ENCODE data around the gene DIS3L.
"Not testable (repeated sequence)": the region's sequence is repeated elsewhere in the genome, so short reads cannot be mapped to it uniquely, and the experiment has no call there.

The DIS3L gene

DNA sequence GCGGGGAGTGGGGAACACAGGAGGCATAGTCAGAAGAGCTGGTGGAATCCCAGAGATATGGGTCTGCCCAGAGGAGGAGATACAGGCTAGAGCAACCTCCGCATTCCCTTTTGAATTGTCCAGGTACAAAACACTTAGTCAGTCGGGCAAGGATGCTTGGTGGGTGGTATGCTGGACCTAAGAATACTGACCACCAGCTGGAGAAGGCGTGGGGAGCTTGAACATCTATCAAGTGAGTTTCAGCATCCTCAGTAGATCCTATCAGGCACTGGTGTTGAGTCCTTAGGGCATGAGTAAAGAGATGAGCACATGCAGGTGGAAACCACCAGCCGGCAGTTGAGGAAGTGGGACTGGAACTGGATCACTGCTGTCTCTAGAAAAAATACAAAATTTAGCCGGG lies 14.7 kb upstream of the DIS3L start:
- no peak for DNase-seq

DNA sequence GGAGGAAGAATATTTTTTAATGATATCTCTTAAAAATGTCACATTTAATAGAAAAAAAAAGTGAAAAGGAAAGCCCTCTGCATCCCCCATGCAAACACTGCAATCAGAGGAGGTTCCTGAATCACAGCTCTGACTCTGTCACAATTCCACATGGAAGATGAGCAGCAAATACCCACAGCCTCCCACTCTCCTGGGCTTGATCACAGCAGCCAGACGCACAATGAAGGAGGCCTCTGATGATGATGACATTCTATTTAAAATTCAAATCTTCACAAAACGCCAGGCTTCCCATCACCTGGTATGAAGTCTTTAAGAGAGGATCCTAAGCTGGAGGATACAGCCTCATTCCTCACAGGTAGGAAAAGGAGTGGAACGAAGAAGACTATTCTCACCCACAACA lies 9.1 kb upstream of the DIS3L start:
- DNase-seq, result no peak

DNA sequence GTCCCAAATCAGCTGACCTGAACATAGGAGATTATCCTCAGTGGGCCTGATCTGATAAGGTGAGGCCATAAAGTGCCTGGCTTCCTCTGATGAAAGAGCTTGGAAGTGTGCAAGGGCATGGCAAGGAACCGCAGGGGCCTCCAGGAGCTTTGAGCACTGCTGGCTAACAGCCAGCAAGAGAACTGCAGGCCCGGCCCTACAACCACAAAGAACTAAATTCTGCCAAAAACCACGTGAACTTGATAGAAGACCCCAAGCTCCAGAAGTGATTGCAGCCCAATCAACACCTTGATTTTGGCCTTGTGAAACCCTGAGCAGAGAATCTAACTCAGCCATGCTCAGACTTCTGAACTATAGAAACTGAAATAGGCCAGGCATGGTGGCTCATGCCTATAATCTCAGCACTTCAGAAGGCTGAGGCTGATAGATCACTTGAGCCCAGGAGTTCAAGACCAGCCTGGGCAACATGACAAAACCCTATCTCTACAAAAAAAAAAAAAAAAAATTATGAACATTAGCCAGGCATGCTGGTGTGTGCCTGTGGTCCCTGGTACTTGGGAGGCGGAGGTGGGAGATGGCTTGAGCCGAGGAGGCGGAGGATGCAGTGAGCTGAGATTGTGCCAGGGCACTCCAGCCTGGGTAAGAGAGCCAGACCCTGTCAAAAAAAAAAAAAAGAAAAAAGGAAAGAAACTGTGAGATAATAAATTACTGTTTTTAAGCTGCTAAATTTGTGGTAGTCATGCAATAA lies 7.7 kb upstream of the DIS3L start:
- no peak for DNase-seq

DNA sequence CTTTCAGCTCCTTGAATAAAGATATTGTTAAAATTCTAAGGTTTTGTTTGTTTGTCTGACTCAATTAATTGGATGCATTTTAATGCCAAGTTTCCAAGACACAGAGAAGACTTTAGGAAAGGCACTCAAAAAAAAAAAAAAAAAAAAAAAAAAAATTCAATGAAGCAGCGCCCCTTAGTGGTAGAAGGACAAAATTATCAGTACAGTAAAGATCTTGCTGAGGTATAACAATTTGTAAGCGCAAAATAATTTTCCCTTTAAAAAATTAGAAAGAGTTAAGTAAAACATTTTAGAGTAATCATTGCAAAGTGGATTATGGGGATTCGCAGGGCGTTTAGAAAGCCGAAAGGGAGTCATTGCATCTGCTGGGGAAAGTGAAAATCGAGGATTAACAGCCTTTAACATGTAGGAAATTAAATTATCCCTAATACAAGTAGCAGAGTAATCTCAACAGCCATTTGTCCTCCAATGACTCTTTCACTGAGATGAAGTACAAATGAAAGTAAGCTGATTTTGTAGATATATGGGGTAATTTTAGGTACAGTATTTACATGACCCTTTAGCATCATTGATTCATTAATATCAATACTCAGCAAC lies 5.8 kb upstream of the DIS3L start:
- DNase-seq, result peak; percentile 35

DNA sequence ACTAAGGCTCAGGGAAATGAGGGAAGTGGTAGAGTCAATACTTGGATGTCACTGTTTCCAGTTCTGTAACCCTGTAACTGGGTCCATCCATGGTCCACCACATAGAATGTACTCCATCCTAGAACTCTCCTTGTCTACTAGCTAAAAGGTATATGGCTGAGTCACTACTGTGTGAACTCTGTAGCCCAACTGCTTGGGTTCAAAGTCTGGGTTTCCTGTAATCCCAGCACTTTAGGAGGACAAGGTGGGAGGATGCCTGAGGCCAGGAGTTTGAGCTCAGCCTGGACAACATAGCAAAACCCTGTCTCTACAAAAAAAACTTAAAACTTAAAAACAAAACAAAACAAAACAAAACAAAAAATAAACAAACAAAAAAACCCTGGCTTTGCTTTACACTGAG lies 5.3 kb upstream of the DIS3L start:
- DNase-seq, result no peak

DNA sequence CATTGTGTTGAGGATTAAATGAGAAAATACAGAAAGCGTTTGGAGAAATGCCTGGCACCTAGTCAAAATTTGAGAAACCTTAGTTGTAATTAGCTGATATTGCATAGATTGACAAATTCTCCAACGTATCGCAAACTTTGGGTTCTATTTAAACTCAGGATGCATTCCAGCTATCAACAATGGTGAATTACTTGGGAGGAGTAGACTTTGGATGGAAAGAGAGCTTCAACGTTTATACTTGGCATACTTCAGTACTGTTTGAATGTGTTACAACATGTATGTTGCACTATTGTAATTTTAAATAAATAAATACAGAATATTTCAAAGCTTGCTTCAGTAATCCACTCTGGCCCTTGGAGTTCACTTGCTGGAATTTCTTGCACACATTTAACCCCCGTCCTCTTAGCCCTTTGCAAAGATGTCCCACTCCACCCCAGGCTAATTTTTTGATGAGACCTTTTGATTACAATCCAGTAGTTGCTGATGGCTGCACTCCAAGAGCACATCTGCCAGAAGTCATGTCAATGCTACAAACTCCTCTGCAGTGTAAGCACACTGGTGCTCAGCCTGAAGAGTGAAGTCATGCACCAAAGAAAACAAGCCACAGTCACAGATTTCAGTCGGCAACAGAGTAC lies 4.7 kb upstream of the DIS3L start:
- no peak for DNase-seq

DNA sequence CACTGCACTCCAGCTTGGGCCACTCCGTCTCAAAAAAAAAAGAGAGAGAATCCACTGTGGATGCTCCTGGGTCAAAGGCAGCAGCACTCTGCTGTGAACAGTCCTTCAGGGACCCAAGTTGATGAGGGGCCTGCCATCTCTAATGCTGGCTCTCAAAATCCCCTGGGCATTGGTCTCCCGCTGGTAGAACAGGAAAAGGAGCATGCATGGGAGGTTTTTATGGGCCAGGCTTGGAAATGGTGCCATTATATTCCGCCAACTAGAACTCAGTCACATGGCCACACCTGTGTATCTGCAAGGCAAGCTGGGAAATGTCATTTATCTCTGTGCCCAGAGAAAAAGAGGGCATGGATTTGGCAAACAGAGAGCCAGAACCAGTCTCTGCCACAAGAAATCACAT lies 3.4 kb upstream of the DIS3L start:
- no peak for DNase-seq

DNA sequence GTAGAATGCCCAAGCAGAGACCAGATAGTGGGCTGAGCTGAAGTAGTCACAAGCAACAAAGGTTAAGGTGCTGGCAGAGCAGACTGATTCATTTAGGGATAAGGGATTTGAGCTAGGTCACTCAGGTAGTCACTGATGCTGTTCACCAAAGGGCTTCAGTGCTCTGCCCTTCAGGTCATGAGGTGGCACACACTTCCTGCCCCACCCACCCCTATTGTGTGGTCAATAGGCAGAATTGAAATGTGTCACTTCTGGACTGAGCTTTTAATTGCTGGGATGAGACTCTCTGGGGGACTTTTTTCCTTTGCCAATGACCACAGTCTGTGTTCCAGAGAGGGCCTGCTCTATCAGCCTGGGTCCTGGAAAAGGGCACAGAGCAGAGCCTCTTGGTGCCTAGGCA lies 2.9 kb upstream of the DIS3L start:
- no peak for DNase-seq

DNA sequence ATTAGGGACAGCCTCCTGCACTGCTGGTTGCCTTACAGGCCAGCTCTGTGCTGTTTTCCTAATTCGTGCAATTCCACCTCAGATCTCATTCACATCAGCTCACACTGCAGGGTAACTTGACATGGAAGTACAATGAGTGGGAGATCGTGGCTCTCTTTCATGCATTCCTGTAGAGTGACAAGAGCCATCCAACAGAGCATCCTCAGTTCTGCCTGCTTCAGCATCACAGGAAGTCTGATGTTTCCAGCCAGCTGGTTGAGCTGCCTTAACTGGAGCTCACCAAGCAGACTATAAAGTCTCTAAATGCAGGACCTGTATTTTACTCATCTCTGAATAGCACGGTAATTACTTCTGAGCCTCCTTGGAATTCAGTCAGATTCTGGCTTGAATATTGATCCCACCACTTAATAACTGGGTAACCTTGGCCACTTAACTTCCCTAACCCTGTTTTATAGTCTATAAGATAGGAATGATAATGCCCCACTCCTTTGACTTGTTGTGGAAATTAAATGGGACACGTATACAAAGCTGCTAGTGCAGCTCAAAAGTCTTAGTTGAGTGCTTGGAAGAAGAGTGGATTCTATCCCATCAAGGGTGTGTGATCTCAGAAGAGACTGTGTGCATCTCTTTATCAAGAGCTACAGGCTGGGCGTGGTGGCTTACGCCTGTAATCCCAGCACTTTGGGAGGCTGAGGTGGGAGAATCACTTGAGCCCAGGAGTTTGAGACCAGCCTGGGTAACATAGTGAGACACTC lies 1.4 kb upstream of the DIS3L start:
- no peak for DNase-seq

DNA sequence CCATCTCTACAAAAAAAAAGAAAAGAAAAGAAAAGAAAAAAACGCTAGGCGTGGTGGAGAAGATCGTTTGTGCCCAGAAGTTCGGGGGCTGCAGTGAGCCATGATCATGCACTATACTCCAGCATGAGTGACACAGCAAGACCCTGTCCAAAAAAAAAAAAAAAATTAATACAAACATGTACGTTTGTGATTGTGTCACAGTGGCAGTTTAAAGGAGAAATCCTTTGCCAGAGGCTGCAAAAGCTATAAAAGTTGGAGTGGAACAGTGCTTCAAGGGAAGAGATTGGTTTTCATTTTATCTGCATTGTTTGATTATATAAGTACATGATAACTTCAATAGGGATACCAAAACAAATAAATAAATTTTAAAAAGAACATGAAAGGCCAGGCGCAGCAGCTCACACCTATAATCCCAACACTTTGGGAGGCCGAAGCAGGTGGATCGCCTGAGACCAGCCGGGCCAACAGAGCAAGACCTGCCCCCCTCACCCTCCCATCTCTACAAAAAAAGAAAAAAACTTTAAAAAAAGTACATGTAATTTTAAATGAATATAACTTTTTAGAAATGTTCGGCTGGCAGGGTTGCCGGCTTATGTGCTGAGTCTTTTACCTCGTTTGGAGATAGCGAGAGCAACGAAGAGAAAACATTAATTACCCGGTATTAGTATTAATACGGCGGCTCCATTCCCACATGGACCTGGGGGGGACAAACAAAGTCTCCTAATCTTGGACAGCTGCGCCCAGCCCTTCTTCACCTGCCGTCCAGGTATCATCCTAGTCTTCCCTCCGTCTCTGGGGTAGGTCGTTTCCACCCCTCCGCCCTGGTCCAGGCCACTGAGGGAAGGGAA lies 573 bp upstream of the DIS3L start:
- DNase-seq, result no peak

DNA sequence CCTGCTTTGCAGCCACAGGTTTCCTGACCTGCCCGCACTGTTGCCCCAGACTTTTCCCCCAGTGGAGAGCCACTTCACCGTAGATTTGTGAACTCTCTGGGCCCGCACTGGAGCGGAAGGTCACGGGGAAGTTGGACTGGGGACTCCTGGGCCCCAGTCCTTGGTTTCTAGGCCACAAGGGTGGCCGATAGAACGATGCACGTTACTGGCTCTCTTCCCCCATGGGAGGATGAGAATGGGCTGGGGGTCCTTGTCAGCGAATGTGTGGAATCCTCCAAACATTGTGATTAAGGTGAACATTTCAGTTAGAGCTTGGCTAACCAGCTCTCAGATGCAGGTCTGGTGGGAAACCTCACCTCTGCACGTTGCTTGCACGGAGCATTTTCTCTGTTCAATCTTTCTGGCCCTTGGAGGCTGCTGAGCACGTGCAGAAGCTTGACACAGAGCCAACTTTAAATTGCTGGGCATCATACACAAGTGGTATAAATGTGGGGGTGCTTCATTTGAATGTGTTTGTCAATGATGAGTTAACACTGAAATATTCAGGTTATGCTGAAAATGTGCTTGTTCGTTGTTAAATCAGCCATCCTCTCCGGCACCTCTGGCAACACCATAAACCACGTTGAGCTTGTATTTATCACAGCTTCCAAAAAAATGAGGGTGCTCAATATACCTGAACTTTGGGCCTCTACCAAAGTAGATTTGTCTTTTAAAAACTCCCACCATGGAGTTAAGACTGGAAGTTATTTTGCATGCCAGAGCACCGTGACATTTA lies 976 bp downstream of the DIS3L start:
- peak; percentile 23 for DNase-seq

DNA sequence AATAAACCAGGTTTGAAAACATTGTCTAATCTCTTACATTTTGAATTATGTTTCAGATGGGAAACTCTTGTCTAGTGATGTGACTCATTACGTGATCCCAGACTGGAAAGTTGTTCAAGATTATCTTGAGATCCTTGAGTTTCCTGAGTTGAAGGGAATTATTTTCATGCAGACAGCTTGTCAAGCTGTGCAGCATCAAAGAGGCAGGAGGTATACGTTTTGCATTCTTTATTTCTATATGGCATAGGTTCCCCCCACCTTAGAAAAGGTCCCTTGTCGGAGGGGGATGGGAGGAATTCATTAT lies 1.5 kb downstream of the DIS3L start:
- DNase-seq, result no peak

DNA sequence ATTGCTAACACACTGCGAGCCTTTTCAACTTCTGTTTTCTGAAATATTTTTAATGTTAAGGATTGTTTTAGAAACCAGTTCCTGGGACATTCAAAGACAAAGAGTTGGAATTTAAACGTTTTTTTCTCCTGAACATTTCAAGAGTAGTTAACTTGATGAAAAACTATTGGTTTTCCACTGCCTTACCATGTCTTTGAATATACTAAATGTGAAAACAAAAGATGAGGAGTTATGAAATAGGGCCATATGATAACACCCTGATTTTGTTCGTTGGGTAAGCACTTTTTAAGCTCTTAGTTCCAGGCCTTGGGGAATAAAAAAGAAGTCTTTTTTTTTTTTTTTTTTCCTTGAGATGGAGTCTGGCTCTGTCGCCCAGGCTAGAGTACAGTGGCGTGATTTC lies 2.8 kb downstream of the DIS3L start:
- DNase-seq, result no peak

DNA sequence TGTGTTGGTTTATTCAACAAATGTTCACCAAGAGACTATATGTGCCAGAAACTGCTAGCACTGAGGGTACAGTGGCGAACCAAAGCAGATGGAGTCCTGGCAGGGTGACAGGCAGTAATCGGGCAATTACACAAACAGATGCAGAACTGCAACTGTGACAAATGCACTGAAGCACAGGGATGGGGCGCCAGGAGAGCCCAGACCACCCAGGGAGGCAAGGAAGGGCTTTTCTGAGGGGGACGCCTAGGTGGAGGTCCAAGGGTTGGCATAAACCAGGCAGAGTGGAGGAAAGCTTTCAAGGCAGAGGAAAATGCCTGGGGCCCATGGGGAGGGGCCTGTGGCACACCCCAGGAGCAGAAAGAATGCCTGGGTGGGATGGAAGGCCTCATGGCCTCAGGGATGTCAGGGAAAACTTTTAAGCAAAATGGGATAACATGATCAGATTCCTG lies 5.5 kb downstream of the DIS3L start:
- peak; percentile 91 for DNase-seq

DNA sequence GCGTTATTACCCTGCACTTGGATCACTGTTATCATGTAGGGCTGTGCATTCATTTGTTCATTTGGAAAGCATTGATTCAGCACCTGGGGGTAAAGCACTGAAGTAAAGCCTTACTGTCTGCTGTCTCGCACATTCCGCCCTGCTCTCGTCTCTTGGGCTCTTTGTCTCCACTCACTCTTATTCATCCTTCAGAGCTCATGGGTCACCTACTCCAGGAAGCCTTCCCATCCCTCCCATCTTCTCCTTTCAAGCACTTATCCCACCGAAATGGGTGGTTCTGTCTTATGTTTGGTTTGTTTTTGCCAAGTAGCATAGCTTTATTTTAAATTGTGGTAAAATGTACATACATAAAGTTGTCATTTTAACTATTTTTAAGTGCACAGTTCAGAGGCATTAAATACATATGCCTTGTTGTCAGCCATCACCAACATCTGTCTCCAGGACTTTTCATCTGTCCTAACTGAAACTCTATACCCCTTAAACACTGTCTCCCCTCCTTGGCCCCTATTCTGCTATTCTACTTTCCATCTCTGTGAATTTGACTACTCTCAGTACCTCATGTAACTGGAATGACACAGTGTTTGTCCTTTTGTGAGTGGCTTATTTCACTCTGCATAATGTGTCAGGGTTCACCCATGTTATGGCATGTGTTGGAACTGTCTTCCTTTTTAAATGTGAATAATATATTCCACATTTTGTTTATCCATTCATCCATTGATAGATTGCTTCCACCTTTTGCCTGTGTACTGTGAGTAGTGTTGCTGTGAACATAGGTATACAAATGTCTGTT lies 9.3 kb downstream of the DIS3L start:
- DNase-seq, result no peak

DNA sequence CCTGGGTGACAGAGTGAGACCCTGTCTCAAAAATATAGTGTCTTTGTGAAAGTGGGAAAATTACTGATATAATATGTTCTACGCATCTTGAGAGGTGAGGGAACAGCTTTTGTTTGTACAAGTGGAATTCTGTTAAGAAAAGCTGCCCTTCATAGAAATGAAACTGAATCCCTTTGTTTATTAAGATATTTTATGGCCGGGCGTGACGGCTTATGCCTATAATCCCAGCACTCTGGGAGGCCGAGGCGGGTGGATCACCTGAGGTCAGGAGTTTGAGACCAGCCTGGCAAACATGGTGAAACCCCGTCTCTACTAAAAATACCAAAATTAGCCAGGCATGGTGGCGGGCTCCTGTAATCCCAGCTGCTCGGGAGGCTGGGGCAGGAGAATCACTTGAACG lies 11.1 kb downstream of the DIS3L start:
- not testable (repeated sequence) for DNase-seq

DNA sequence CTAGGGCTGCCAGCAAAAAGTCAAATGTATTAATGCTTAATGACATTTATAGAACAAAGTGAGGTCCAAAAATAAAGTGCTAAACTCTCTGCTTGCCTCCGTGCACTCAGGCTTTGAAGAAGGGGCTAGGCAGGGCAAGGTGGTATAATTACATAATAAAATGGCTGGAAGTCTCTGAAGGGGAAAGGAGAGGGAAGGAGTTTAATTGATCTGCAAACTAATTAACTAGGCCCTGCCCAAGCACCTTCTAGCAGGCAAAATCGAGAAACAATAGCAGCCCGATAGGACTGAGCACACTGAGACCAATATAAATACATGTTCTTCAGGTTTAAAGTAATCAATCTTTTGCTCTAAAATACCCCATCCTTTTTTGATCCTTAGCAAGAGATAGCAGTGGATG lies 13.0 kb downstream of the DIS3L start:
- DNase-seq, result no peak

DNA sequence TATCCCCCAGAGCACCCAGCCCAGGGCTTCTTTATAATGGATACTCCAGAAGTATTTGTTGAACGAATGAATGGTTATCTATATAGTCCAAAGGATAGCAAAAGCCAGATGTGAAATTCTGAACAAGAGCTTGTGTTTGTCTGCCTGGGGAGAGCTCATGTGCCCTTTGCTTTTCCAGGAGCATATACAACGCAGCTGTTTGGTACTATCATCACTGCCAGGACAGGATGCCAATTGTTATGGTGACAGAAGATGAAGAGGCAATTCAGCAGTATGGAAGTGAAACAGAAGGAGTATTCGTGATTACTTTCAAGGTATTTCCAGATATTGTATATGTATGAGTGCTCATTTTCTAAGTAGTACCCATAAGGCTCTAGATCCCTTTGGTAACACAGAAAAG lies 15.2 kb downstream of the DIS3L start:
- no peak for DNase-seq

DNA sequence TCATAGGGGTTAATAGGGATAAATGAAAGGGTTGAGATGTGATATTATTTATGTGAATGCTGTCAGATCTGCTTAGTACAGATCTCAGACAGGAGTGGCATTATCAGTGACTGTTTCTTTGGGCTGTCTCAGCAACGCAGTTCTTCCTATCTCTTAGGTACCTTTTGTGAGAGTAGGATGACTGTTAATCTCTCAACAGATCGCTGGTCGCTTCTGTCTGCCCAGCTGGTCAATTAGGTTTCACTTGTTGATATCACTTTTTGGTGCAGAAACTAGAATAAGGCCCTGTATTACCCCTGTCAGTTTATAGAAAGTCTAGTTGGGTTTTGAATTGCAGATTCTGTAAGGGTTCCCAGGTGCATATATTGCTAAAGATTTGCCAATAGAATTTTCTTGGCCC lies 16.5 kb downstream of the DIS3L start:
- DNase-seq, result no peak

DNA sequence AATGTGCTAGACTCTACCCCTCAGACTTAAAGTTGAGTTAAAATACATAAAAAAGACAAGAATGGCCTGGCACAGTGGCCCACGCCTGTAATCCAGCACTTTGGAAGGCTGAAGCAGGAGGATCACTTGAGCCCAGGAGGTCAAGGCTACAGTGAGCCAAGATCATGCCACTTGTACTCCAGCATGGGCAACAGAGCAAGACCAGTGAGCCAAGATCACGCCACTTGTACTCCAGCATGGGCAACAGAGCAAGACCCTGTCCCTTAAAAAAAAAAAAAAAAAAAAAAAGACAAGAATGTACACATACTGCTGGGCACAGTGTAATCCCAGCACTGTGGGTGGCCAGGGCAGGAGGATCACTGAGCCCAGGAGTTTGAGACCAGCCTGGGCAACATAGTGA lies 17.4 kb downstream of the DIS3L start:
- DNase-seq, result no peak

DNA sequence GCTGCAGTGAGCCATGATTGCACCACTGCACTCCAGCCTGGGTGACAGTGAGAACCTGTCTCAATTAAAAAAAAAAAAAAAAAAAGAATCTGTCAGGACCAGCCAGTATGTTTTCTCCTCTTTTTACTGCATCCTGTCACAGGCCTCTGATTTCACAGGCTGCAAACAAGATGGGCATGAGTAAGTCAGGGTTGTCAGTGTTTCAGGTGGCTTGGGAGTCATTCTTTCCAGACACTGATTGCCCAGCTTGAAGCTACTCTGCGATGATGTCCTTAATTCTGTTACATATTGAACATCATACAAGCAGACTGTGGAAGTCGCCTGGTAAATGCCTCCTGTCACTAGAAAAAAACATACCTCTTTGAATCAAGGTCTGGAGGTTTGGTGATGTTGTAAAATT lies 18.8 kb downstream of the DIS3L start:
- DNase-seq, result no peak

Data from NCI-H1694 treated with DMSO at 0.1 percent for 48 hours (cell line).